Kasumi-1 (cell line): ENCODE measurements around the gene PPP1R3D.
A peak's percentile ranks its signal among the peaks of the same experiment; 100 is the strongest.
"Not testable (repeated sequence)": the region's sequence is repeated elsewhere in the genome, so short reads cannot be mapped to it uniquely, and the experiment has no call there.

Experiments used
- DNase-seq, 2 experiments: peaks; one replicate each; lab custom pipeline; 2025; lab: John Stamatoyannopoulos, UW

PPP1R3D gene

DNA sequence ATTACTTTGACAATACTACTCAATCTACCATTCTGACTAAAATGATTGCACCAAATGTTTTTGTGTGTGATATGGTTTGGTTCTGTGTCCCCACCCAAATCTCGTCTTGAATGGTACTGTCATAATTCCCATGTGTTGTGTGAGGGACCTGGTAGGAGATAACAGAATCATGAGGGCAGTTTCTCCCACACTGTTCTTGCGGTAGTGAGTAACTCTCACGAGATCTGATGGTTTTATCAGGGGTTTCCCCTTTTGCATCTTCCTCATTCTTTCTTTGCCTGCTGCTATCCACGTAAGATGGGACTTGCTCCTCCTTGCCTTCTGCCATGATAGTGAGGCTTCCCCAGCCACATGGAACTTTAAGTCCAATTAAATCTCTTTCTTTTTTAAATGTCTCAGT lies 27.5 kb downstream of the PPP1R3D start:
- DNase-seq = peak in 1 of 2 experiments; percentile 9

DNA sequence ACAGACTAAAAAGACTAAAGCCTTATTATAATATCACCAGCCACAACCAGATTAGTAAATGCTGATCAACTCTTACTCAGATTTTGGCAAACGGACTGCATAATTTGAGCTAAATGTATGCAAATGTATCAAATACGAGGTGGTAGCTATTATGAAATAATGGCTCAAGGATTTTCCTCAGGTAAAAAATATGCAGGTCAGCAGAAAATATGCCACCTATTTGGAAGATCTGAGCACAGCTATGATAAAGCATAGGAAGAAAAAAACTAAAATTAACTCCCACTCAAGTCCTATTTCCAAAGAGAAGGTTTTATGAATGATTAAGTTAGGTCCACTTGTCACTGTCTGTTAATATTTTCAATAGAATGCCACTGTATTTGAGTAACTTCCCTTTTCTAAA lies 29.1 kb downstream of the PPP1R3D start:
- DNase-seq = no peak

DNA sequence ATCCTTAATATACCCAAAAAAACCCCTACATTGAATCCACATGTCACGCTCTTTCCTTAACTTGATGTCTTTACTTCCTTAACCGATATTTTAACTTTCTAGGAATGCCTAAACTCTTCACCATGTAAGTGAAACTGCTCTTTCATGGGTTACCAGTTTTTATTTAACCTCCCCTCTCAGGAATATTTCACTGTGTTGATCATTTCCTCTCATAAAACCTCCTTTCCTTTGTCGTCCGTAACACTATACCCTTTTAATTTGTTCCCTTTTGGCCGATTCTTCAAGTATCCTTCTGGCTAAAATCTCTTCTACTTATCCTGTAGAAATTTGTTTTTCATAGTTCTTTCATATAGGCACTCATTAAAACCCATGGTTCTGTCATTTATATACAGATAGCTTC lies 31.2 kb downstream of the PPP1R3D start:
- DNase-seq = no peak

DNA sequence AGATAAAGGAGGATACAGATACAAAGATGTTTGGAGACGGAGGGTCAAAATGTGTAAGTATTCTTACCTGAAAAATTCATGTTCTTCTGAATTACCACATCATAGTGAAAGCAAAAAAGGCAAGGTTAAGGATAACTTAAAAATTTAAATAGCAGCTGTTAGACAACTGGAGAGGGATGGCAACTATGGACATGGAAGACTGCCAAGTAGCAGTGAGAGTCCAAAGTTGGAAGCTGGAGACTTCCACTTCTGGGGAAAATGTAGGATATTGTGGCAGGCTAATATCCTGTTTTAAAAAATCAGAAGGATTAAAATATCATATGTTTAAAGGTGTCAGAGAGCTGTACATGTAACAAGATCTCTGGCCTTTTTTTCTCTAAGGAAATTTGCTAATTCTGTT lies 36.5 kb downstream of the PPP1R3D start:
- DNase-seq = no peak

DNA sequence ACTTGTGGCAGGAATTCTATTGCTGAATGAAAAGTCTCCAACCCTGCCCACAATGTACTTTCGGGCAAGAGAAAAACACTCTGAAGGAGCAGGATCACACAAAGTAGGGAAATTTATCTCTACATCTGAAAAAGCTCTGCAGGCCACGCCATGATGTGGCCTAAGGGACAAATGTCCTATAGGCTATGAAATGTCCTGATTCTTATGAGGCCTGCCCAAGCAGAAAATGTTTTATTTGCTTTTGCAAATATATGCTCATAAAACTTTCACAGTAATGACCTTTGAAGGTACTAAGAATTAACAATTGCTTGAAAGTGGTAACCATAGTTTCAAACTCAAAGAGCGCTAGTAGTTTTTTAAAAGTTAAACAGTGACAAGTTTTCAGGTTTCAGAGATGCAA lies 37.6 kb downstream of the PPP1R3D start:
- DNase-seq = no peak

DNA sequence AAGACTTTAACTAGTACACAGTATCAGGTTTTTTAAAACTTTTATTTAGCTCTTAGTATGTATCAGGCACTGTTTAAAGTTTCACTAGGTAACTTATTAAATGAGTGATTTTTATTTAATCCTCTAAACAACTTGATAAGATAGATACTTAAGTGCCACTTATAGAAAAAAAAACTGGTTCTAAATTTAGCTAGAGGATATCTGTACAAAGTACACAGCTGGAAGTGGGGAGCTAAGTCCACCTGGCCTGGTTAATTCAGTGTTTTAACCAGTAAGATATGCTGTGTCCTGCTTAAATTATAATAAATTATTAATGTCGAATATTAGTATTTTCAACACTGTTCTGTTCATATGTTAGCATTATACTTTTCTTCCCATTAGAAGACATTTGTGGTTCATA lies 44.2 kb downstream of the PPP1R3D start:
- DNase-seq = no peak

DNA sequence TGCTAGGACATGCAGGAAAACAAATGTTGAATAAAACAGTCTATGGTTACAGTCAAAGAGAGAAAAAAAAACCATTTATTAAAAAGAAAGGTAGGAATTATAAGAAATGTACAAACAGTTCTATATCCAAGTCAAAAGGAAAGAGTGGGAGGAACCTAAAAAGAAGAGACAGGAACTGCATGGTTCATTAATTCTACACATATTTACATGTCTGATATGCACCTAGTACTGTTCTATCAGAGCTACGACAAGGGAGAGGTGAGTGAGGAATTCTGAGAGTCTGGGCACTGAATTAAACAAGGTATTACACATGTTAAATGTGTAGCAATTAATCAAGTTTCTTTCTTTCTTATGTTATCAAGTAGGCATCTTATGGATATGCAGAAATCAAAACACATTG lies 48.5 kb downstream of the PPP1R3D start:
- DNase-seq = no peak

DNA sequence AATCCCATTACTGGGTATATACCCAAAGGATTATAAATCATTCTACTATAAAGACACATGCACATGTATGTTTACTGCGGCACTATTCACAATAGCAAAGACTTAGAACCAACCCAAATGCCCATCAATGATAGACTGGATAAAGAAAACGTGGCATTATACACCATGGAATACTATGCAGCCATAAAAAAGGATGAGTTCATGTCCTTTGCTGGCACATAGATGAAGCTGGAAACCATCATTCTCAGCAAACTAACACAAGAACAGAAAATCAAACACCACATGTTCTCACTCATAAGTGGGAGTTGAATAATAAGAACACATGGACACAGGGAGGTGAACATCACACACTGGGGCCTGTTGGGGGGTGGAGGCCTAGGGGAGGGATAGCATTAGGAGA lies 50.1 kb downstream of the PPP1R3D start:
- not testable (repeated sequence) for DNase-seq

DNA sequence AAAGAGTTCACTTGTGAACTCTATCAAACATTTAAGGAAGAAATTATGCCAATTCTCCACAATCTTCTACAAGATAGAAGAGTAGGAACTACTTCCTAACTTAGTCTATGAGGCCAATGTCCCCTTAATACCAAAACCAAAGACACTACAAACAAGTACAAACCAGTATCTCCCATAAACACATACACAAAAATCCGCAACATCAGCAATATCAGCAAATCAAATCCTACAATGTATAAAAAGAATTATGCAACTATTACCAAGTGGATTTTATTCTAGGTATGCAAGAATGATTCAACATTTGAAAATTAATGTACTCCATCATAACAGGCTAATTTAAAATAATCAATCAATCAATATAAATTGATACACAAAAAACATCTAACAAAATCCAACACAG lies 52.1 kb downstream of the PPP1R3D start:
- no peak for DNase-seq
